Activated T-cell treated with anti-CD3 and anti-CD28 coated beads, Interleukin-2, amount 50 U/mL, for 72 hours (primary cell): ENCODE results near the gene KCNJ15. TPM values are rescaled to one million over a fixed set of nuclear protein-coding genes. Genes with fewer than 3 reads are reported as not detected.
A peak's percentile ranks its signal among the peaks of the same experiment; 100 is the strongest.
"Not testable (repeated sequence)": the region's sequence is repeated elsewhere in the genome, so short reads cannot be mapped to it uniquely, and the experiment has no call there.

Experiments used
- ATAC-seq, 2 donors: fragments of 150-1000 bp; cut with Tn5 transposase; replicated peaks in 1 of 2; 2 replicates each; pipeline ENCODE4 v1.10.0; 2021; ENCODE audit warnings: moderate library complexity in 2 of 2, mild to moderate bottlenecking in 1 of 2
- DNase-seq, 2 donors: peaks; one replicate each; pipeline ENCODE4 v3.0.0; 2021 to 2022; ENCODE audit warnings: mixed read lengths in 1 of 2
- H3K27ac Mint-ChIP-seq: one replicate; pipeline ENCODE4 v1.8.0; 2022; ENCODE audit warnings: mild to moderate bottlenecking, moderate library complexity, mixed read lengths
- H3K27me3 Mint-ChIP-seq: one replicate; pipeline ENCODE4 v1.8.0; 2022; ENCODE audit warnings: low read depth, mixed read lengths
- H3K36me3 Mint-ChIP-seq, 2 donors: one replicate each; pipeline ENCODE4 v1.8.0; 2022; ENCODE audit warnings: mixed read lengths in 2 of 2, mild to moderate bottlenecking in 1 of 2; ENCODE audit not compliant: insufficient read depth in 2 of 2
- H3K4me1 Mint-ChIP-seq: one replicate; pipeline ENCODE4 v1.8.0; 2022; ENCODE audit warnings: low read depth, mixed read lengths
- H3K4me3 Mint-ChIP-seq, 2 donors: one replicate each; pipeline ENCODE4 v1.8.0; 2022; ENCODE audit warnings: mild to moderate bottlenecking in 2 of 2, mixed read lengths in 2 of 2, moderate library complexity in 2 of 2
- H3K9me3 Mint-ChIP-seq, 2 donors: one replicate each; pipeline ENCODE4 v1.8.0; 2022; ENCODE audit warnings: mixed read lengths in 2 of 2
- total RNA-seq, 2 donors: library from RNA; stranded (reverse); gene quantifications; one replicate each; pipeline ENCODE4 v1.2.3, GENCODE V29; 2022

KCNJ15 gene
- total RNA-seq, 2 donors from 2014 or later = 0.07 TPM; not detected in 1

DNA sequence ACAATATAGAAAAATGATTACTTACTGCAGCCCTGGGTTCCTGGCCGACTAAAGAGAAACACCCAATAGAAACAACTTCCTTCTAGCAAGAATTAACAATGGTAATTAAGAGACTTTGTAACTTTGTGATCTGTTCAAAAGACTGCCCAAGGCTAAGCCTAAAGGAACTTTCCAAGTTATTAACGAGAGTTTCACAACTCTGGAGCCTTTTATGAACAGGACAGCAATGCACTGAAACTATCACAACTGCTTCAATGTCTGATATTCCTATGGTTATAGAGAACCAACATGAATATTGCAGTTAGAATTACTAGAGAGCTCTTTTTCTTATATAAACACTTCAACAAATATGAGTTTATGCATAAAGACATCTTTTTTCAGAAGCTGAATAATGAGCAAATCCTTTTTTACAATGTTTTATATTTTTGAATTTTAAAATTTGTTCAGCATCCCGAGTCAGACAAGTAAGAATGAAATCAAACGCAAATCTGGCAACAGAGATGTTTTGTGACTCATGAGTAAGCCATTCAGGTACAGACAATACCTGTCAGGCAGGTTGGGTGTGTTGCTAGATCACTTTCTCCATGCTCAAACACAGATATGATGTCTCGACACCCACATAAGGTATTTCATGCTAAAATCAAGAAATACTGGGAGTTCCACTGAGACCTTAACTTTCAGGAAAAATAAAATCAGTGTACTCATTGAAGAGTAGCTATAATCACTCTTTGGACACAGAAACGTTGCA is 22.2 kb upstream of the KCNJ15 start:
- Mint-ChIP-seq H3K36me3 (peaks cover 0 to 11% of the 10 kb centered on the region in 2 donors), H3K9me3 (peaks cover 7 to 8% of the 10 kb centered on the region in 2 donors), H3K27me3 (no peaks in the 10 kb centered on the region), H3K27ac (no peak overlapping the region), H3K4me1 (no peaks in the 10 kb centered on the region), H3K4me3 (no peak overlapping the region)
- DNase-seq (no peak), ATAC-seq (no peak)

DNA sequence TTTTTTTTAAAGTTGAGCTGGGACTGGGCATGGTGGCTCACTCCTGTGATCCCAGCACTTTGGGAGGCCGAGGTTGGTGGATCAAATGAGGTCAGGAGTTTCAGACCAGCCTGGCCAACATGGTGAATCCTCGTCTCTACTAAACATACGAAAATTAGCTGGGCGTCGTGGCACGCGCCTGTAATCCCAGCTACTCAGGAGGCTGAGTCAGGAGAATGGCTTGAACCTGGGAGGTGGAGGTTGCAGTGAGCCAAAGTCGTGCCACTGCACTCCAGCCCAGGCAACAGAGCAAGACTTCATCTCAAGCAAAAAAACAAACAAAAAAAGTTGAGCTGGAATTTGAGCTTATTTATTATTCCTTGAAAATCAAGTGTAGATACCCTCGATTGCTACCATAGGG is 21.5 kb upstream of the KCNJ15 start:
- H3K9me3 Mint-ChIP-seq, ATAC-seq, H3K4me1 Mint-ChIP-seq, H3K36me3 Mint-ChIP-seq, H3K4me3 Mint-ChIP-seq, H3K27ac Mint-ChIP-seq, H3K27me3 Mint-ChIP-seq, DNase-seq: not testable (repeated sequence)

DNA sequence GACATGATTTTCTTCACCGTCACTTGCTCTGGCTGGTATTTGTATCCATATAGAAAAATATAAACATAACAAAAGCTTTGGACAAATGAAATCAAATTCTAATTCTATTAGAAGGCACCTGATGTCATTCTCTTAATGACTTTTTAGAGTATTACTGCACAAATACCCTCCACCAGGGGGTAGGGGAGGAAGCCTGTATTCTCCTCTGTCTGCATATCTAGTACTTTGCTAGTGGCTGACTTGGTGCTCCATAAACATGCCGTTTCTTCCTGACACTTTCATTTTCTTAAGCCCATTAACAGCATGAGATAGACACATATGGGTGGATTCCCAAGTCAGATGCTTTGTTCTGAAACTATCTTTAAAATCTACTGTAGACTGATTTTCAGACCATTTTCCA is 20.6 kb upstream of the KCNJ15 start:
- no peak for DNase-seq
- Mint-ChIP-seq H3K4me1 (no peaks in the 10 kb centered on the region), H3K36me3 (peaks cover 0 to 3% of the 10 kb centered on the region in 2 donors), H3K27ac (no peak overlapping the region), H3K27me3 (no peaks in the 10 kb centered on the region), H3K9me3 (peaks cover 0 to 3% of the 10 kb centered on the region in 2 donors), H3K4me3 (no peak overlapping the region)
- ATAC-seq = no peak

DNA sequence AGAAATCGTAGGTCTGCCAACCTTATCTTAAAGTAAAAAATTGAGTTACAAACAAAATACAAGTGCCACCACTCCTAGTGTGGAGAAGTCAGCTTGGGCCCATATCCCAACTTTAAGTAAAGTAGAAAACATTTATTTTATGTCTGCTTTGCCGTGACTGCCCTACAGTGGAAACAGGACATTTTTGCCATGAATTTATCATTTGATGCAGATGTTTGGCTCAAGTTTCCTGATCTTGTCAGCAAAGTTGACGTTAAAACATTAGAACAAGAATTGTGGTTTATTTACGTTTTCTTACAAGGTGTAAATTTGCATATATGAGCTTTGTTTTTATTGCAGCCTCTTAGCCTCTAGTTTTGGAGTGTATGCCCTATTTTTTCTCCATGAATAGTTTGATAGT is 17.1 kb upstream of the KCNJ15 start:
- DNase-seq = no peak
- H3K4me1 Mint-ChIP-seq = peaks cover 27% of the 10 kb centered on the region
- H3K4me3 Mint-ChIP-seq = no peak overlapping the region
- H3K36me3 Mint-ChIP-seq = no peaks in the 10 kb centered on the region
- no peaks in the 10 kb centered on the region for H3K27me3 Mint-ChIP-seq
- no peak overlapping the region for H3K27ac Mint-ChIP-seq
- no peaks in the 10 kb centered on the region for H3K9me3 Mint-ChIP-seq
- ATAC-seq = no peak

DNA sequence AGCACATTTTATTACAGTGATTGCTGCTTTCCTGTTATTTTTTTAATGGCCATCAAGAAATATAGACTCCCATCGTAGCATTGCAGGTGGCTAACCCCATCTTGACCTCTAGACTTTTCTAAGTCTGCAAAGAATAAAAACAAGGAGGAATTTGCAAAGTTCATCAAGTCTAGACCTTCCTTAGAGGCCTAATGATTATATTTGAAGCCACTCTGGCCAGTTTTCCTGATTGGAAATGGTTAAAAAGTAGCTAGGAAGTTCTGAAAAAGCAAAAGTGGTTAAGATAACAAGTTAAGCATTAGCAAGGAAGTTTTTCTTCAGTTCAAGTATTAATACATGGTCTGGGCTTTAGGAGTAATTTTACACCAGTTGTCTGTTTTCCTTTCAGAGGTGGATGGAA is 16.7 kb upstream of the KCNJ15 start:
- ATAC-seq = no peak
- no peaks in the 10 kb centered on the region for H3K36me3 Mint-ChIP-seq
- no peak overlapping the region for H3K4me3 Mint-ChIP-seq
- H3K4me1 Mint-ChIP-seq = peaks cover 32% of the 10 kb centered on the region
- H3K27ac Mint-ChIP-seq = no peak overlapping the region
- H3K27me3 Mint-ChIP-seq = peaks cover 1% of the 10 kb centered on the region
- DNase-seq = no peak
- H3K9me3 Mint-ChIP-seq = no peaks in the 10 kb centered on the region

DNA sequence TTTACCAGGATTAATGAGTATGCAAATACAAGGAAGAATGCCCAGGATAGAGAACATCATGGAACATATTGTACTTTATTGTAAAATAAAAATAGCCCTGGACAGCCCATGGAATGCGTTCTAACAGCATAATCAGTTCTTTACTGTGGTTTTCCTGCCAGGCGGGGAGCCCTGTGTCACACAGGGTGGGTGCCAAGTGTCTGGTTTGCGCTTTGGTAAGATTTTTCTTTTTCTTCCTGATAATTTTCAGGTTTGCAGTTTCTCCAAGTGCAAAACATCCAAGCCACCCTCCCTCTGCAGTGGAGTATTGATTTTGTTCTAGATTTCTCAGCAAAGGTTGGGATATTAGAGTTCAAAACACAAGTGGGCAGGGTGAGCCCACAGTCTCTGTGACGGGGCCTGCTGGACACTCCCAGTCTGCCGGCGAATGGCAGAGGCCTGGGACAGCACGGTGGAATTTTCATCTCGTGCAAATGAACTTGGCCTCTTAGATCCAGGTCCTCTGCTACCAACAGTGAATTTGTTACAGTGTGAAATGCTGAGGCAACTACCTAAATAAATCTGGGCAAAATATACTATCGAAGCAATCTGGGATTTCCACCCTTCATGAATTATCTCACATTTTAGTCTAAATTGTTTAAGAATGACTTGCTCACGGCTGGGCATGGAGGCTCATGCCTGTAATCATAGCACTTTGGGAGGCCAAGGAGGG is 15.6 kb upstream of the KCNJ15 start:
- H3K36me3 Mint-ChIP-seq = no peaks in the 10 kb centered on the region
- DNase-seq = no peak
- H3K27ac Mint-ChIP-seq = no peak overlapping the region
- H3K9me3 Mint-ChIP-seq = no peaks in the 10 kb centered on the region
- H3K27me3 Mint-ChIP-seq = peaks cover 7% of the 10 kb centered on the region
- ATAC-seq = no peak
- H3K4me3 Mint-ChIP-seq = no peak overlapping the region
- H3K4me1 Mint-ChIP-seq = peaks cover 40% of the 10 kb centered on the region

DNA sequence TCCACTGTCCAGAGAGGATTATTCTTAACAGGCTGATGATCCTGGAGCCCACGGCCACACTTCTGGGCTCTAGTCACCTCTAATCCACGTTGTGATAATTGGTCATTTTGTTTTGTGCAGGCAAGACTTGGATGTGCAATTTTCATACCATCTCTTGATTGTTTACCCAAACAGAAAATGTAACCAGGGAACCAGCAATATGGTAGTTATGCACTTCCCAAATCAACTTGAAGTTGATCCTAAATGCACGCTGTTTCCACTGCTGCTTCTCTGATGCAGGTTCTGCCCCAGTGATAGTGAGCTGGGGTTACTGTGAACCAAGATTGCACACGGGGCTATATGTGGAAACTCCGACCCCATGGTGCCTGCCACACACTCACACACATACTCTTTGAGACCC is 14.7 kb upstream of the KCNJ15 start:
- Mint-ChIP-seq H3K4me1 (peaks cover 45% of the 10 kb centered on the region), H3K27me3 (peaks cover 16% of the 10 kb centered on the region), H3K4me3 (no peak overlapping the region), H3K36me3 (no peaks in the 10 kb centered on the region), H3K9me3 (peaks cover 0 to under 1% of the 10 kb centered on the region in 2 donors), H3K27ac (no peak overlapping the region)
- ATAC-seq = no peak
- DNase-seq = no peak

DNA sequence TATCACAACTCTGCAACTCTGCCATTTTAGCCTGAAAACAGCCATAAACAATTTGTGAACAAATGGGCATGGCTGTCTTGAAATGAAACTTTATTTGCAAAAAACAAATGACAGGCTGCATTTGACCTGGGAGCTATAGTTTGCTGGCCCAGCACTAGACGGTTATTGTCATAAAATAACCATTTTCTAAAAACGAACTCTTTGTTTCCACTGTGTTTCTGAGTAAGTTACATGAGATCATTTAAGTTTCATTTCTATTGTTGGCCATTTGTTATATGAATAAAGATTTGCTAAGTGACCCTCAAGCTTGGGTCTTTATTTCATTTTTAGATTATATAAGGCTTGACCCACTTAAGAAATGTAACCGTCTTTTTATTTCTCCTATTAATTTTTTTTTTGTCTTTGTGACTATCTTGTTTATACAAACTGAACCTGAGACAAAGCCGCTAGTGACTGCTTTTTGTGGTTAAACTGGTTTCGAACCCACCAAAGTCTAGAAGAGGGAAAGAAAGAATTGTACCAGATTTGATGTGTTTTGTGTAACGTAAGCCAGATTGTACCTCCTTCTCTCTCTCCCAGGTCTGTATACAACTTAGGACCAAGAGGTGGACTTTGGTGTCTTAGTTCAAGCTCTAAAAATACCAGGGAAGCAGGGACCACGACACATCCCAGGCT is 12.9 kb upstream of the KCNJ15 start:
- no peaks in the 10 kb centered on the region for H3K36me3 Mint-ChIP-seq

DNA sequence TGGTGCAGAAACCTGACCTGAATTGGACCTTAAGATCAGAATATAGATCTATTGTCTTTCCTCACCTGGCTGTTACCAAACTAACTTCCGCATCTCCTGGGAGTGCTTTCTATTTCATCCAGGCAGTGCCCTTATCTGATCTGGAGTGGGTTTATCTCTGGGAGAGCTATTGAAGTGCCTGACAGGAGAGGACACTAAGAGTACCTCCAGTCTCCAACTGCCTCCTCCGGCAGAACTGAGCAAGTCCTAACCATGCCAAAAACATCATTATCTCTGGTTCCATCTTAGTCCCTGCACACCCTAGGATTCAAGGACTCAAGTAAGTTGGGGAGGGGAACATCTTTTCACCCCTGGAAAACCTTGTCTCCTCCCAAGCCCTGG is 12.4 kb upstream of the KCNJ15 start:
- H3K27me3 Mint-ChIP-seq = peaks cover 22% of the 10 kb centered on the region
- ATAC-seq (peak; percentile 20 to 36), DNase-seq (no peak)
- peak overlapping the region; percentile 59 for H3K27ac Mint-ChIP-seq
- no peaks in the 10 kb centered on the region for H3K36me3 Mint-ChIP-seq
- H3K4me3 Mint-ChIP-seq = peak overlapping the region; percentile 73 to 77
- peaks cover 54% of the 10 kb centered on the region for H3K4me1 Mint-ChIP-seq
- H3K9me3 Mint-ChIP-seq = peaks cover 0 to 4% of the 10 kb centered on the region in 2 donors

More for the DNA sequence above, 12.9 kb upstream of the KCNJ15 start:
- Mint-ChIP-seq H3K27ac (peak overlapping the region; percentile 59), H3K4me1 (peaks cover 49% of the 10 kb centered on the region), H3K4me3 (peak overlapping the region; percentile 73 to 77), H3K27me3 (peaks cover 22% of the 10 kb centered on the region), H3K9me3 (peaks cover 0 to 4% of the 10 kb centered on the region in 2 donors)
- DNase-seq (peak in 1 of 2 donors; percentile 31), ATAC-seq (peak; percentile 51 to 68)

DNA sequence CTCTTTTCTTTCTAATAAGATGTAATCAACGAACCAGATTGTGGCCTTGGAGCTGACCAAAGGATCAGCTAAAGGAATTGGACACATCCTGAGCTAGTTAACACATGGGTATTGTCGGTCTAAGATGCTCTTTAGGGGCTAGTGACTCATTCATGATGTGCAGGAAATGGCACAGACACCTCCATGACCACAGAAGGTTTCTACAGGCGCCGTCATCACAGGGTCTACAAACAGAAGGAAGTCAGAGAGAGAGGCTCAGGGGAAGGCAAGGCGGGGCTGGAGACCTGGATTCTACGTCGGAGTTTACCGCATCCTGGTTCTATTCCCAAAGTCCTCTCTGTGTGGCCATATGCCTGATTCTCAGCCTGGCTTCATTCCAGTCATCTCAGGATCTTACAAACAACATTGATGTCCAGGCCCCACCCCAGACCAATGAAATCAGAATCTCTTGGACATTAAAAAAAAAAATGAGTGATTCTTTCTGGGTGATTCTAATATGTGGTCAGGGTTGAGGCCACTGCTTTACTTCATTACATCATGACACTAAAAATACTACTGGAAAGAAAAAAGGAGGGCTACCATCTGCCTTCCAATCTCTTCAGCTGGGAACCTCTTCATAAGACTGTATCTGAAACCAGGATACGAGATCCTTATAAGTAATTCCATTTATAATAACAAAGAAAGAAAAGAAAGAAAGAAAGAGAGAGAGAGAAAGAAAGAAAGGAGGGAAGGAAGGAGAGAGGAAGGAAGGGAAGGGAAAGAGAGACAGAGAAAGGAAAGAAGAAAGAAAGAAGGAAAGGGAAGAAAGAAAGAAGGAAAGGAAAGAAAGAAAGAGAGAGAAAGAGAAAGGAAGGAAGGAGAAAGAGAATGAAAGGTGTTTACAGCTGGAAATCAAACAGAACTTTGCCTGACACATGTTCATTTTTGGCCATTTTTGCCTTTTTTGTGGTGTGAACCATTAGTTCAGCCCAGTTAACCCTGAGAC is 11.6 kb upstream of the KCNJ15 start:
- H3K4me1 Mint-ChIP-seq = peaks cover 60% of the 10 kb centered on the region
- peak overlapping the region; percentile 73 to 77 for H3K4me3 Mint-ChIP-seq
- peak; percentile 67 to 80 for DNase-seq
- ATAC-seq = peak; percentile 92 to 95
- peak overlapping the region; percentile 69 for H3K27ac Mint-ChIP-seq
- H3K27me3 Mint-ChIP-seq = peaks cover 22% of the 10 kb centered on the region
- H3K36me3 Mint-ChIP-seq = no peaks in the 10 kb centered on the region
- H3K9me3 Mint-ChIP-seq = peaks cover 0 to 4% of the 10 kb centered on the region in 2 donors

DNA sequence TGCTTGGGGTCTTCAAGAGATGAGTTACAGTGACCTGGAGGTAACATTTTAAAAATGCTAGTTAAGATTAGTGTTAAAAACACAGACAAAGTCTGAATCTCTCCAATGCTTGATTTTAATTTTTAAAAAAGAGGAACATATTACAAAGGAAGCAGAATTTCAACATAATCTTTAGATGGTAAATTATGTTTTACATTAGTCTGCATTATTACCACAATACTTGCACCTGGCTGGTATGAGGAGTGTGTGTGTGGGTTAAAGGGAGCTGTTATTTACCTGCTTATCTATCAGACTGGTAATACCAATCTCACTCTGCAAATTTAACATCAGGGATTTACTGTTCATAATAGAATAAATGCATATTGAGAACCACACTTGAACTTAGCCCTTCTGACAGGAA is 10.3 kb upstream of the KCNJ15 start:
- no peak for ATAC-seq
- peaks cover 0 to 4% of the 10 kb centered on the region in 2 donors for H3K9me3 Mint-ChIP-seq
- peaks cover 27% of the 10 kb centered on the region for H3K27me3 Mint-ChIP-seq
- no peak overlapping the region for H3K4me3 Mint-ChIP-seq
- H3K4me1 Mint-ChIP-seq = peaks cover 60% of the 10 kb centered on the region
- H3K36me3 Mint-ChIP-seq = no peaks in the 10 kb centered on the region
- DNase-seq = no peak
- H3K27ac Mint-ChIP-seq = no peak overlapping the region

DNA sequence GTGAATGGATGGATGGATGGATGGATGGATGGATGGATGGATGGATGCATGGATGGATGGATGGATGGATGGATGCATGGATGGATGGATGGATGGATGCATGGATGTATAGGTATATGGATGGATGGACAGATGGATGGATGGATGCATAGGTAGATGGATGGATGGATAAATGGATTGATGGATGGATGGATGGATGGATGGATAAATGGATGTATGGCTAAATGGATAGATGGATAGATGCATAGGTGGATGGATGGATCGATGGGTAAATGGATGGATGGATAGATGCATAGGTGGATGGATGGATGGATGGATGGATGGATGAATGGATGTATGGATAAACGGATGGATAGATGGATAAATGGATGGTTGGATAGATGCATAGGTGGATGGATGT is 9.7 kb upstream of the KCNJ15 start:
- not testable (repeated sequence) for H3K4me3 Mint-ChIP-seq, H3K27ac Mint-ChIP-seq, ATAC-seq, DNase-seq, H3K9me3 Mint-ChIP-seq, H3K36me3 Mint-ChIP-seq
- Mint-ChIP-seq H3K27me3 (peaks cover 32% of the 10 kb centered on the region), H3K4me1 (peaks cover 57% of the 10 kb centered on the region)
